Right lobe of liver (tissue), 6 donors: Measurements from ENCODE around the gene MS4A15. TPM values are rescaled to one million over a fixed set of nuclear protein-coding genes. Genes with fewer than 3 reads are reported as not detected.

ENCODE experiments used
- ATAC-seq, 4 donors: fragments of 200-7000 bp; cut with Tn5 transposase; one replicate each; pipeline ENCODE4 v1.9.1; 2020; ENCODE audit warnings: mild to moderate bottlenecking in 4 of 4, moderate library complexity in 4 of 4
- DNase-seq, 3 donors: peaks; one replicate each; pipeline ENCODE4 v3.0.0-alpha.2; 2020
- H3K27ac ChIP-seq, 3 donors: fragments of 200-600 bp; one replicate each; pipeline ENCODE4 v1.8.0; 2022
- H3K27me3 ChIP-seq, 2 donors: fragments of 200-600 bp; one replicate each; pipeline ENCODE4 v1.8.0; 2022
- H3K36me3 ChIP-seq, 4 donors: fragments of 200-600 bp; sonication (generic) in 1 of 4; one replicate each; pipeline versions ENCODE4 v1.5.1 to v1.8.0; 2017 to 2022; ENCODE audit warnings: control low read depth in 1 of 4
- H3K4me1 ChIP-seq, 4 donors: fragments of 200-600 bp; sonication (generic) in 1 of 4; one replicate each; pipeline versions ENCODE4 v1.5.1 to v1.8.0; 2017 to 2022; ENCODE audit warnings: control low read depth in 1 of 4
- H3K4me3 ChIP-seq, 3 donors: fragments of 200-600 bp; one replicate each; pipeline ENCODE4 v1.8.0; 2022
- H3K9me3 ChIP-seq, 4 donors: fragments of 200-600 bp; sonication (generic) in 1 of 4; one replicate each; pipeline versions ENCODE4 v1.5.1 to v1.8.0; 2017 to 2022; ENCODE audit warnings: control low read depth in 1 of 4
- POLR2A ChIP-seq: fragments of 450-650 bp; IDR thresholded peaks from one replicate; pipeline ENCODE4 v1.6.1; 2017; ENCODE audit warnings: antibody characterized with exemption, mild to moderate bottlenecking
- WGBS: methylation state at CpG from one replicate; pipeline ENCODE4 v1.1.6; 2018; ENCODE audit warnings: low coverage, low lambda C conversion rate; ENCODE audit not compliant: insufficient coverage; ENCODE audit errors: missing lambda C conversion rate; 5-methylcytosine and 5-hydroxymethylcytosine counted together
- intact Hi-C, 2 donors: fragments of 100-400 bp; cut with DNase I; formaldehyde crosslinking; loops; one replicate each; pipeline versions ENCODE4 v1.11.2 to v1.14.1; 2022
- total RNA-seq, 6 experiments: library from RNA; depleted of rRNA in 2 of 6; stranded (reverse); fragments of >200 nt in 2 of 6; fragmentation: NEBNext Ultra II Directional in 3 of 6; extraction: Animal tissue kit (Norgen Biotek cat#: 25700) in 3 of 6; gene quantifications; one replicate each; pipeline versions ENCODE4 v1.1.0 to v1.2.4, GENCODE V29; 2016 to 2023
- TF ChIP-seq, protein P1 (sequence below), 4 donors: fragments of 200-600 bp in 3 of 4; fragments of 450-650 bp in 1 of 4; IDR thresholded peaks; one replicate each; pipeline versions ENCODE4 v1.5.1 to v1.8.0; 2016 to 2022; ENCODE audit warnings: antibody characterized with exemption in 4 of 4, mild to moderate bottlenecking in 2 of 4
- donor health status: DM: no; HTN: yes; CAD: no.
- donor health status: DM: no; HTN: no; CAD: no.
- donor health status: DM: no; HTN: no; CAD: no.
- donor health status: DM: no; HTN: yes; CAD: no.
- donor health status: DM: no; HTN: yes; CAD: no.

The MS4A15 gene
- total RNA-seq, 6 experiments from 2014 or later, result not detected

DNA sequence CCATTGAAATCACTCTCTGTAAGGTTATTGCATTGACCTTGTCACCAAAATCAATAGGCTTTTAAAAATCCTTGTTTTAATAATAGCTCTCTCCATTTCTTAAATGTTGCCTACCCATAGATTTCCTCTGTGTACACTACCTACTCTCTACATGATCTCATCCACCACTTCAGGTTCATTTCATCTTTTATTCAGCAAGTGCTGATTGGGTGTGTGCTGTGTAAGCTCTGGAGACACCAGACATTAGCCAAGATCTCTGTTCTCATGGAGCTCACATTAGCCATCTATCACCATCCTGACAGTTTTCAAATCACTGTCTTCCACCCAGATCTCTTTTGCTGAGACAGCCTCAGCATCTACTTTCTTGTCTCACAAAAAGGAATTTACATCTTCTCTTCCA lies 24.1 kb downstream of the MS4A15 start:
- Histone ChIP-seq H3K4me1 (no peaks in the 10 kb centered on the region), H3K27ac (no peak overlapping the region), H3K4me3 (no peak overlapping the region), H3K27me3 (no peaks in the 10 kb centered on the region), H3K9me3 (no peaks in the 10 kb centered on the region), H3K36me3 (no peaks in the 10 kb centered on the region)
- TF ChIP-seq POLR2A, result no peak
- TF ChIP-seq, protein P1, sequence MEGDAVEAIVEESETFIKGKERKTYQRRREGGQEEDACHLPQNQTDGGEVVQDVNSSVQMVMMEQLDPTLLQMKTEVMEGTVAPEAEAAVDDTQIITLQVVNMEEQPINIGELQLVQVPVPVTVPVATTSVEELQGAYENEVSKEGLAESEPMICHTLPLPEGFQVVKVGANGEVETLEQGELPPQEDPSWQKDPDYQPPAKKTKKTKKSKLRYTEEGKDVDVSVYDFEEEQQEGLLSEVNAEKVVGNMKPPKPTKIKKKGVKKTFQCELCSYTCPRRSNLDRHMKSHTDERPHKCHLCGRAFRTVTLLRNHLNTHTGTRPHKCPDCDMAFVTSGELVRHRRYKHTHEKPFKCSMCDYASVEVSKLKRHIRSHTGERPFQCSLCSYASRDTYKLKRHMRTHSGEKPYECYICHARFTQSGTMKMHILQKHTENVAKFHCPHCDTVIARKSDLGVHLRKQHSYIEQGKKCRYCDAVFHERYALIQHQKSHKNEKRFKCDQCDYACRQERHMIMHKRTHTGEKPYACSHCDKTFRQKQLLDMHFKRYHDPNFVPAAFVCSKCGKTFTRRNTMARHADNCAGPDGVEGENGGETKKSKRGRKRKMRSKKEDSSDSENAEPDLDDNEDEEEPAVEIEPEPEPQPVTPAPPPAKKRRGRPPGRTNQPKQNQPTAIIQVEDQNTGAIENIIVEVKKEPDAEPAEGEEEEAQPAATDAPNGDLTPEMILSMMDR (IDR thresholded peaks at IDR 0.05), result no peak
- no peak for DNase-seq
- intact Hi-C loops, result no loop called here
- ATAC-seq, result no peak

DNA sequence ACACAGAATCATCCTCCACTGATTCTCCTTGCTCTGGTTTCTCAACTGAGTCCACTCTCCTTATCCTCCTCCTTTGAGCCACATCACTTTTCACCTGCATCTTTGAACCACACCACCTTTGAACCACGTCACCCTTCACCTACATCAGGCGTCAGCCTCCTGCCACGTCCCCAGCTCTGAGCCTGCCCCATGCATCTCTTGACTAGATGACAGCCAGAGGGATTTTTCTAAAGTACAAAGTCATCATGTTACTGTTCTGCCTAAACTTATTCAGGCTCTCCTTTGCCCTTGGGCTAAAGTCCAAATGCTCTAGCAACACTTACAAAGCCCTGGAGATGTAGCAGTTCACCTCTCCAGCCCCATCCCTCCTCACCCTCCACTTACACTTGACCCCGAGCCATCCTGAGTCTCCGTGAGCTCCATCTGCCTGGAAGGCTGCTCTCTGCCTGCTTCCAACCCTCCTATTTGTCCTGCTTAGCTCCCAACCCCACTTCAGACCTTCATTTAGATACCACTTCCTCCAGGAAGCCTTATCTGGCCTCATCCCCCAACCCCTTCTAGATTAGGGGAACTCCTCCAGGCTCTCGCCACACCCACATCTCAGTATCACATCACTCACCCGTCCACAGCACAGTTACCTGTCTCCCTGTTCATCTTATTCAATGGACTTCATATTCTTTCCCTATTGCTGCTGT lies 24.8 kb downstream of the MS4A15 start:
- H3K4me3 ChIP-seq, result no peak overlapping the region
- no peak overlapping the region for H3K27ac ChIP-seq
- DNase-seq (no peak), ATAC-seq (no peak)
- H3K27me3 ChIP-seq, result no peaks in the 10 kb centered on the region
- H3K9me3 ChIP-seq, result no peaks in the 10 kb centered on the region
- no peak for TF ChIP-seq POLR2A
- 58% methylated on average over 7 of the region's 7 CpGs for WGBS
- no peaks in the 10 kb centered on the region for H3K4me1 ChIP-seq
- H3K36me3 ChIP-seq, result no peaks in the 10 kb centered on the region
- intact Hi-C loops, result no loop called here

DNA sequence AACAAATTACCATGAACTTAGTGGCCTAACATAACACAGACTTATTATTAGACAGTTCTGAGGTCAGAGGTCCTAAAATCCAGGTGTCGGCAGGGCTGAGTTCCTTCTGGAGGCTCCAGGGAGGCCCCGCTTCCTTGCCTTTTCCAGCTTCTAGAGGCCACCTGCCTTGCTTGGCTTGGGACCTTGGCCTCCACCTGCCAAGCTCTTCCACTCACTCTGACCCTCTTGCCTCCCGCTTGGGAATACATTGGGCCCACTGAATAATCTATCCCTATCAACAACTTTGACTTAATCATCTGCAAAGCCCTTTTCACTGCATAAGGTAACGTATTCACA lies 25.3 kb downstream of the MS4A15 start:
- no peak for ATAC-seq
- intact Hi-C loops, result no loop called here
- 86% methylated on average over 4 of the region's 4 CpGs for WGBS

DNA sequence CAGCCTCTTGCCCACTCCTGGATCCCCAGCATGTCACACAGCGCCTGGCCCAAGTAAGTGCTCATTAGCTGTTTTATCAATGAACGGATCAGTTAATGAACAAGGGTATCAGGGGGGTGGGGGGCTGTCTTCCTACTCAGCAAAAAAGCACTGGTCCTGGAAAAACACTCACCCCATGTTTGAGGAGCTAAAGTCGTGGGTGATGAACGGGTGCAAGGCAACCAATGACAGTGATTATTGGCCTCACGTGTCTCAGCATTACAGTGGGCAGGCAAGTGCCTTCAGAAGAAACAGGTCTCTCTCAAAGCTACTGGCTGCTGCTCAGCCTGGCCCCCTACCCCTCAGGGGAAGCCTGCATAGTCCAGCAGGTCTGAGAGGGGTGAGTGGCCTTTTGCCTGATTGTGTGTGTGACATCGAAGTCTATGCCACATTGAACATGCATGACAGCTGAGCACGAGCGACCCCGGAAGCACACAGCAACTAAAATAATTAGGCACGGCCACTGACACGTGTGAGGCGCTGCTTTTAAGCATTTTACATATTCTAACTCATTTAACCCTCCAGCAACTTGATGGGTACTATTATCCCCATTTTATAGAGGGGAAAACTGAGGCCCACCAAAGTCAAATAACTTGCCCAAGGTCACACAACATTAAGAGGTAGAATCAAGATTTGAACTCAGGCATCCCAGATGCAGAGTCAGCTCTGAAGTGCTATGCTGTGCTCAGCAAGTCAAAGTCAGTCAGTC lies 25.9 kb downstream of the MS4A15 start:
- no peak for DNase-seq
- Histone ChIP-seq H3K27me3 (no peaks in the 10 kb centered on the region), H3K4me1 (no peaks in the 10 kb centered on the region), H3K4me3 (no peak overlapping the region), H3K36me3 (no peaks in the 10 kb centered on the region), H3K9me3 (no peaks in the 10 kb centered on the region), H3K27ac (no peak overlapping the region)
- TF ChIP-seq POLR2A, result no peak
- TF ChIP-seq, protein P1 (IDR thresholded peaks at IDR 0.05), result no peak
- intact Hi-C loops, result no loop called here
- 65% methylated on average over 10 of the region's 12 CpGs for WGBS
- no peak for ATAC-seq

More for the DNA sequence above, 25.3 kb downstream of the MS4A15 start:
- H3K36me3 ChIP-seq, result no peaks in the 10 kb centered on the region
- no peak overlapping the region for H3K4me3 ChIP-seq
- H3K4me1 ChIP-seq, result no peaks in the 10 kb centered on the region
- no peak overlapping the region for H3K27ac ChIP-seq
- no peak for TF ChIP-seq POLR2A
- TF ChIP-seq, protein P1 (IDR thresholded peaks at IDR 0.05), result no peak
- H3K9me3 ChIP-seq, result no peaks in the 10 kb centered on the region
- DNase-seq, result no peak
- H3K27me3 ChIP-seq, result no peaks in the 10 kb centered on the region

DNA sequence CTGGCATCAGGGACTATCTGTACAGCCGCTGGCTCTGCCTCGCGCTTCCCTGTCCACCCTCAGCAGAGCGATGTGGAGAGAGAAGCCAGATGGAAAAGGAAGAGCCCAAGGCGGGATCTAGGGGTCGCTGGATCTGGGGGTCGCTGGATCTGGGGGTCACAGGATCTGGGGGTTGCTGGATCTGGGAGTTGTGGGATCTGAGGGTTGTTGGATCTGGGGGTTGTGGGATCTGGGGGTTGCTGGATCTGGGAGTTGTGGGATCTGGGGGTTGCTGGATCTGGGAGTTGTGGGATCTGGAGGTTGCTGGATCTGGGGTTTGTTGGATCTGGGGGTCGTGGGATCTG lies 26.4 kb downstream of the MS4A15 start:
- no peaks in the 10 kb centered on the region for H3K9me3 ChIP-seq
- TF ChIP-seq POLR2A, result no peak
- TF ChIP-seq, protein P1 (IDR thresholded peaks at IDR 0.05), result no peak
- H3K27me3 ChIP-seq, result no peaks in the 10 kb centered on the region
- intact Hi-C loops, result no loop called here
- no peaks in the 10 kb centered on the region for H3K36me3 ChIP-seq
- ATAC-seq (no peak), DNase-seq (no peak)
- no peak overlapping the region for H3K27ac ChIP-seq
- H3K4me1 ChIP-seq, result no peaks in the 10 kb centered on the region
- 87% methylated on average over 8 of the region's 8 CpGs for WGBS
- no peak overlapping the region for H3K4me3 ChIP-seq
